IMR-90 (cell line): ENCODE data around the gene JMJD1C. TPM values are rescaled to one million over a fixed set of nuclear protein-coding genes. Genes with fewer than 3 reads are reported as not detected.

Experiments
- ATAC-seq: fragments of 200-7000 bp; cut with Tn5 transposase; 2 replicates; pipeline ENCODE4 v1.9.1; 2020; ENCODE audit warnings: low read depth, mild to moderate bottlenecking, moderate library complexity
- BruUV-seq: library from RNA; stranded (reverse); fragments of 400-500 nt; replicated peaks from 2 replicates; lab custom pipeline; 2021; lab: Mats Ljungman, UMichigan
- CTCF ChIA-PET: fragments of 300-600 bp; formaldehyde crosslinking; extraction: SDS; loops from one replicate; lab custom pipeline; 2021; ENCODE audit warnings: antibody characterized with exemption; lab: Yijun Ruan, JAX
- POLR2A ChIA-PET: fragments of 300-600 bp; sonication (Branson Sonifier 250); formaldehyde crosslinking; loops from one replicate; lab custom pipeline; 2022; ENCODE audit warnings: antibody characterized with exemption; ENCODE audit not compliant: unreplicated experiment; lab: Charles Lee
- DNase-seq: peaks from one replicate; pipeline ENCODE4 v3.0.0; 2013
- H2AFZ ChIP-seq: replicated peaks from 2 replicates; pipeline ENCODE3; 2013; ENCODE audit warnings: low read length, mild to moderate bottlenecking; ENCODE audit not compliant: poor library complexity
- H2AK5ac ChIP-seq: 2 replicates; pipeline ENCODE4 v1.6.1; 2013; ENCODE audit warnings: low read depth, low read length, inconsistent platforms
- H2AK9ac ChIP-seq: replicated peaks from 2 replicates; pipeline ENCODE3; 2013; ENCODE audit warnings: mild to moderate bottlenecking, low read depth, low read length, moderate library complexity; ENCODE audit not compliant: poor library complexity
- H2BK120ac ChIP-seq: 2 replicates; pipeline ENCODE4 v1.6.1; 2013; ENCODE audit warnings: low read depth, low read length, inconsistent platforms
- H2BK15ac ChIP-seq: 3 replicates; pipeline ENCODE4 v1.6.1; 2013; ENCODE audit warnings: low read depth, low read length, inconsistent platforms
- H2BK20ac ChIP-seq: 2 replicates; pipeline ENCODE4 v1.6.1; 2013; ENCODE audit warnings: low read depth, mild to moderate bottlenecking, inconsistent platforms, low read length, moderate library complexity
- H2BK5ac ChIP-seq: 2 replicates; pipeline ENCODE4 v1.6.1; 2013; ENCODE audit warnings: mild to moderate bottlenecking, low read depth, low read length, inconsistent platforms; ENCODE audit not compliant: poor library complexity, severe bottlenecking
- H3K14ac ChIP-seq: replicated peaks from 2 replicates; pipeline ENCODE4 v1.6.1; 2013; ENCODE audit warnings: low read depth, low read length, inconsistent platforms
- H3K18ac ChIP-seq: 2 replicates; pipeline ENCODE4 v1.6.1; 2013; ENCODE audit warnings: low read depth, low read length, control low read depth
- H3K23ac ChIP-seq: 2 replicates; pipeline ENCODE4 v1.6.1; 2013; ENCODE audit warnings: low read depth, low read length, inconsistent platforms
- H3K27ac ChIP-seq: 2 replicates; pipeline ENCODE4 v1.5.1; 2013; ENCODE audit warnings: mild to moderate bottlenecking, control low read depth, low read length; ENCODE audit not compliant: insufficient read depth
- H3K27me3 ChIP-seq: 2 replicates; pipeline ENCODE4 v1.6.1; 2013; ENCODE audit warnings: low read length; ENCODE audit not compliant: control insufficient read depth, insufficient read depth
- H3K36me3 ChIP-seq: 2 replicates; pipeline ENCODE4 v1.6.1; 2013; ENCODE audit warnings: low read length, mixed read lengths; ENCODE audit not compliant: control insufficient read depth, insufficient read depth
- H3K4ac ChIP-seq: 2 replicates; pipeline ENCODE4 v1.6.1; 2013; ENCODE audit warnings: low read depth, low read length, inconsistent platforms
- H3K4me1 ChIP-seq: 2 replicates; pipeline ENCODE4 v1.6.1; 2013; ENCODE audit warnings: low read length, mixed read lengths; ENCODE audit not compliant: control insufficient read depth, insufficient read depth
- H3K4me2 ChIP-seq: 2 replicates; pipeline ENCODE4 v1.6.1; 2013; ENCODE audit warnings: low read depth, mild to moderate bottlenecking, control low read depth, low read length, moderate library complexity
- H3K4me3 ChIP-seq: 2 replicates; pipeline ENCODE4 v1.5.1; 2013; ENCODE audit warnings: low read depth, mild to moderate bottlenecking, control low read depth, low read length, moderate library complexity; ENCODE audit not compliant: insufficient read depth
- H3K56ac ChIP-seq: 2 replicates; pipeline ENCODE4 v1.6.1; 2013; ENCODE audit warnings: low read length, inconsistent platforms; ENCODE audit not compliant: insufficient read depth; ENCODE audit errors: extremely low read depth
- H3K79me1 ChIP-seq, 2 experiments: 2 replicates each; pipeline ENCODE4 v1.6.1; 2013; ENCODE audit warnings: low read length in 2 of 2, inconsistent platforms in 1 of 2, low read depth in 1 of 2
- H3K9ac ChIP-seq: 2 replicates; pipeline ENCODE4 v1.6.1; 2013; ENCODE audit warnings: low read depth, low read length, control low read depth
- H3K9me1 ChIP-seq: 2 replicates; pipeline ENCODE4 v1.6.1; 2013; ENCODE audit warnings: low read length, inconsistent platforms; ENCODE audit not compliant: insufficient read depth
- H3K9me3 ChIP-seq: 2 replicates; pipeline ENCODE4 v1.6.1; 2013; ENCODE audit warnings: low read length; ENCODE audit not compliant: control insufficient read depth, insufficient read depth
- H4K20me1 ChIP-seq: 2 replicates; pipeline ENCODE4 v1.6.1; 2013; ENCODE audit warnings: low read length, inconsistent platforms; ENCODE audit not compliant: insufficient read depth
- H4K5ac ChIP-seq: 2 replicates; pipeline ENCODE4 v1.6.1; 2013; ENCODE audit warnings: mild to moderate bottlenecking, low read depth, low read length, control low read depth
- H4K8ac ChIP-seq, 2 experiments: 2 replicates each; pipeline ENCODE4 v1.6.1; 2013; ENCODE audit warnings: low read depth in 2 of 2, low read length in 2 of 2, control low read depth in 1 of 2, inconsistent platforms in 1 of 2
- H4K91ac ChIP-seq: 2 replicates; pipeline ENCODE4 v1.6.1; 2013; ENCODE audit warnings: low read depth, low read length, inconsistent platforms; ENCODE audit not compliant: insufficient read depth
- BHLHE40 ChIP-seq: fragments of 150-350 bp; IDR thresholded peaks from 2 replicates; pipeline ENCODE4 v1.6.1; 2016; ENCODE audit warnings: mild to moderate bottlenecking, low read depth, low read length
- CEBPB ChIP-seq: IDR thresholded peaks from 2 replicates; pipeline ENCODE4 v1.6.1; 2012; ENCODE audit warnings: low read depth, low read length, improper control_type of control experiment
- CHD1 ChIP-seq: IDR thresholded peaks from 2 replicates; pipeline ENCODE4 v1.6.1; 2012; ENCODE audit warnings: low read depth, low read length, improper control_type of control experiment
- MAFK ChIP-seq: IDR thresholded peaks from 2 replicates; pipeline ENCODE4 v1.6.1; 2012; ENCODE audit warnings: low read depth, low read length, improper control_type of control experiment
- MAZ ChIP-seq: IDR thresholded peaks from 2 replicates; pipeline ENCODE4 v1.6.1; 2012; ENCODE audit warnings: low read depth, mild to moderate bottlenecking, low read length, improper control_type of control experiment, moderate library complexity, borderline replicate concordance
- MXI1 ChIP-seq: IDR thresholded peaks from 2 replicates; pipeline ENCODE4 v1.6.1; 2012; ENCODE audit warnings: low read depth, mild to moderate bottlenecking, low read length, moderate library complexity, borderline replicate concordance
- NFE2L2 ChIP-seq: fragments of 150-350 bp; IDR thresholded peaks from 2 replicates; pipeline ENCODE4 v1.6.1; 2016; ENCODE audit warnings: low read depth, mild to moderate bottlenecking, low read length
- POLR2A ChIP-seq: IDR thresholded peaks from 2 replicates; pipeline ENCODE4 v1.6.1; 2012; ENCODE audit warnings: mild to moderate bottlenecking, low read depth, low read length
- RAD21 ChIP-seq: IDR thresholded peaks from 2 replicates; pipeline ENCODE4 v1.6.1; 2012; ENCODE audit warnings: low read length, improper control_type of control experiment
- RCOR1 ChIP-seq: IDR thresholded peaks from 2 replicates; pipeline ENCODE4 v1.6.1; 2012; ENCODE audit warnings: mild to moderate bottlenecking, low read length, improper control_type of control experiment; ENCODE audit not compliant: insufficient replicate concordance
- RFX5 ChIP-seq: IDR thresholded peaks from 2 replicates; pipeline ENCODE4 v1.8.0; 2012; ENCODE audit warnings: low read depth, mild to moderate bottlenecking, low read length, moderate library complexity
- SMC3 ChIP-seq: fragments of 150-350 bp; IDR thresholded peaks from 2 replicates; pipeline ENCODE4 v1.6.1; 2016; ENCODE audit warnings: low read depth, mild to moderate bottlenecking, antibody characterized with exemption, low read length, moderate library complexity
- WGBS, 2 experiments: methylation state at CpG; one replicate each; pipeline versions ENCODE4 v1.1.5 to v1.1.7; 2013; ENCODE audit warnings: missing lambda C conversion rate in 2 of 2; ENCODE audit not compliant: insufficient read length in 1 of 2; ENCODE audit errors: extremely low coverage in 2 of 2; 5-methylcytosine and 5-hydroxymethylcytosine counted together
- dilution Hi-C: fragments of 300-500 bp; cut with HindIII; formaldehyde crosslinking; loops from one replicate; pipeline ENCODE4 v1.14.3; 2018; ENCODE audit warnings: low sequenced_read_pairs; ENCODE audit not compliant: unreplicated experiment
- in situ Hi-C: fragments of 300-500 bp; cut with MboI; formaldehyde crosslinking; loops from 3 replicates; pipeline ENCODE4 v1.14.3; 2019; ENCODE audit warnings: low sequenced_read_pairs, inconsistent platforms, mixed read lengths
- intact Hi-C: fragments of 100-400 bp; cut with micrococcal nuclease; formaldehyde crosslinking; loops from 2 replicates; pipeline ENCODE4 v1.10.0; 2022
- polyA plus RNA-seq, 3 experiments: library from polyadenylated mRNA; depleted of rRNA; stranded (reverse); fragments of >200 nt; gene quantifications; 2 replicates each; pipeline ENCODE4 v1.2.3, GENCODE V29; 2012; ENCODE audit warnings: low replicate concordance in 1 of 3
- total RNA-seq: library from RNA; depleted of rRNA; stranded (reverse); fragments of >200 nt; gene quantifications from 2 replicates; pipeline ENCODE4 v1.2.3, GENCODE V29; 2012
- TF ChIP-seq, protein P1 (sequence below): fragments of 150-350 bp; IDR thresholded peaks from 2 replicates; pipeline ENCODE4 v1.6.1; 2017; ENCODE audit warnings: mild to moderate bottlenecking, antibody characterized with exemption, low read length, low read depth
- TF ChIP-seq, protein P2 (sequence below): fragments of 150-350 bp; IDR thresholded peaks from 2 replicates; pipeline ENCODE4 v1.6.1; 2016; ENCODE audit warnings: low read depth, mild to moderate bottlenecking, low read length, moderate library complexity, borderline replicate concordance

Gene JMJD1C
- total and polyA plus RNA-seq, 2 of the 4 experiments (the other 2 are of a cell fraction): 15.6 to 96.8 TPM

DNA sequence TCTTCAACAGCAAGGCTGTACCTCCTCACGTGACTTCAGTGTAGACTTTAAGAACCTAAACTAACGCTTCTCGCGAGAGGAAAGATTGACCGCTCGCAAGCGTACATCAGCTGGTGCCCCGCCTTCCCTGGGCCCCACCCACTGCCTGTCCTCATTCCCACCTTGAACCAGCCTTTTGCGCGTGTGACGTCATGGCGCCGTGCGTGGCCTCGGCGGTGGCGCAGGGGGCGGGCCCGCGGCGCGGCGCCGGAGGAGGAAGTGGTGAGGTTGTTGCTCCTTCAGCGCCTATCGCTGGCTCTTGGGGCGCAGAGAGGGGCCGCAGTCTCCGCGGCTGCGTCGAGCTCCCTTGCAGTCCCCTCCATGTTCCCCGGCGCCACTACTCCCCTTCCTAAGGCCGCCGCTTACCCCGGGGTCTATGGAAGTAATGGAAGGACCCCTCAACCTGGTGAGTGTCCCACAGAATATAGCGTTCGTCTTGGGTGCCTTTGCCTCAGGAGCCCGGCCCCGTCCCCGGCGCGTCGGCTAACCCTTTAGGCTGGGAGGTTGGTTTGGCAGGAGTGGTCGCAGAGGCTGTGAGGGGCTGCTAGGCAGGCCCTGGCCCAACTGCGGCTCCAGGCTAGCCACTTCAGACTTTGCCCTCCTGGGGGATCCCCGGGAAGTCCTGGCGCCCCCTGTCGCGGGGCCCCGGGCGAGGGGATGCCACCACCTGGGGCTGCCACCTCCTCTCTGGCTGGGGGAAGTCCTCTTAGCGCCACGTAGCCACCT, 332.5 kb downstream of the JMJD1C start, which contains the start of gene NRBF2:
Gene NRBF2, plus strand, starts transcription at position 273 of the 765 bp plus-strand sequence. Its CDS starts 143 bp downstream, at position 416.
- Histone ChIP-seq H4K20me1 (peaks cover 20% of the 10 kb centered on the region), H3K4me3 (peak within 1 kb of the TSS; percentile 82), H3K14ac (peak within 1 kb of the TSS; percentile 70), H4K5ac (peak within 1 kb of the TSS; percentile 94), H2AFZ (peak within 1 kb of the TSS; percentile 79), H2BK120ac (peak within 1 kb of the TSS; percentile 27), H4K8ac (peak within 1 kb of the TSS; percentile 66 to 91), H3K79me1 (peaks cover 5 to 26% of the 10 kb centered on the region in 2 experiments; a peak in 2 of 4 replicates), H3K4me2 (peak within 1 kb of the TSS; percentile 99), H3K18ac (peak within 1 kb of the TSS; percentile 78), H3K4me1 (peaks cover 5% of the 10 kb centered on the region; the same call in 1 of the 2 replicates), H3K27ac (peak within 1 kb of the TSS; percentile 80), H2BK20ac (no peak within 1 kb of the TSS), H3K56ac (peak within 1 kb of the TSS; percentile 64), H3K4ac (peak within 1 kb of the TSS; percentile 68), H2BK15ac (peak within 1 kb of the TSS; percentile 3; the same call in 1 of the 3 replicates), H2BK5ac (peak within 1 kb of the TSS; percentile 66), H3K9me3 (no peaks in the 10 kb centered on the region), H3K36me3 (no peaks in the 10 kb centered on the region), H2AK5ac (peak within 1 kb of the TSS; percentile 14), H3K27me3 (no peaks in the 10 kb centered on the region), H2AK9ac (peak within 1 kb of the TSS; percentile 89), H3K9me1 (peaks cover 3% of the 10 kb centered on the region; the same call in 1 of the 2 replicates), H3K9ac (peak within 1 kb of the TSS; percentile 85), H3K23ac (peak within 1 kb of the TSS; percentile 89), H4K91ac (peak within 1 kb of the TSS; percentile 44)
- DNase-seq (peak; percentile 97), ATAC-seq (peak; percentile 96)
- no CpG with 5 or more reads among the region's 55 CpGs for WGBS, 2 experiments
- BruUV-seq: no TSS peak
- in situ Hi-C loops: loop anchor here (25.0 kb wide), 1 partner anchor 1046 kb away; no protein-coding TSS in a partner anchor
- intact Hi-C loops: no loop called here
- dilution Hi-C loops: no loop called here
- ChIA-PET CTCF (interaction anchor here (0.5 to 1.2 kb wide), 3 partner anchors 35 to 569 kb away, joined by 3 to 4 read pairs (median 3); no protein-coding TSS in a partner anchor), POLR2A (no interaction called here)
- peak; percentile 98 for TF ChIP-seq POLR2A
- no peak for TF ChIP-seq MAFK
- TF ChIP-seq NFE2L2: peak; percentile 3; the same call in 1 of the 2 replicates
- no peak for TF ChIP-seq RAD21
- TF ChIP-seq, protein P1, sequence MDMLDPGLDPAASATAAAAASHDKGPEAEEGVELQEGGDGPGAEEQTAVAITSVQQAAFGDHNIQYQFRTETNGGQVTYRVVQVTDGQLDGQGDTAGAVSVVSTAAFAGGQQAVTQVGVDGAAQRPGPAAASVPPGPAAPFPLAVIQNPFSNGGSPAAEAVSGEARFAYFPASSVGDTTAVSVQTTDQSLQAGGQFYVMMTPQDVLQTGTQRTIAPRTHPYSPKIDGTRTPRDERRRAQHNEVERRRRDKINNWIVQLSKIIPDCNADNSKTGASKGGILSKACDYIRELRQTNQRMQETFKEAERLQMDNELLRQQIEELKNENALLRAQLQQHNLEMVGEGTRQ: peak; percentile 96
- TF ChIP-seq, protein P2, sequence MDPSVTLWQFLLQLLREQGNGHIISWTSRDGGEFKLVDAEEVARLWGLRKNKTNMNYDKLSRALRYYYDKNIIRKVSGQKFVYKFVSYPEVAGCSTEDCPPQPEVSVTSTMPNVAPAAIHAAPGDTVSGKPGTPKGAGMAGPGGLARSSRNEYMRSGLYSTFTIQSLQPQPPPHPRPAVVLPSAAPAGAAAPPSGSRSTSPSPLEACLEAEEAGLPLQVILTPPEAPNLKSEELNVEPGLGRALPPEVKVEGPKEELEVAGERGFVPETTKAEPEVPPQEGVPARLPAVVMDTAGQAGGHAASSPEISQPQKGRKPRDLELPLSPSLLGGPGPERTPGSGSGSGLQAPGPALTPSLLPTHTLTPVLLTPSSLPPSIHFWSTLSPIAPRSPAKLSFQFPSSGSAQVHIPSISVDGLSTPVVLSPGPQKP: no peak
- TF ChIP-seq BHLHE40: peak; percentile 93
- TF ChIP-seq MAZ: peak; percentile 84
- no peak for TF ChIP-seq SMC3
- no peak for TF ChIP-seq CEBPB
- no peak for TF ChIP-seq RCOR1
- no peak for TF ChIP-seq RFX5
- TF ChIP-seq MXI1: peak; percentile 85
- TF ChIP-seq CHD1: no peak; the same call in 1 of the 2 replicates
